ENCODE data around the gene DAPK1. TPM values are rescaled to one million over a fixed set of nuclear protein-coding genes. Genes with fewer than 3 reads are reported as not detected.

Gene DAPK1
- total RNA-seq, 1 experiment from 2014 or later, result not detected

DNA sequence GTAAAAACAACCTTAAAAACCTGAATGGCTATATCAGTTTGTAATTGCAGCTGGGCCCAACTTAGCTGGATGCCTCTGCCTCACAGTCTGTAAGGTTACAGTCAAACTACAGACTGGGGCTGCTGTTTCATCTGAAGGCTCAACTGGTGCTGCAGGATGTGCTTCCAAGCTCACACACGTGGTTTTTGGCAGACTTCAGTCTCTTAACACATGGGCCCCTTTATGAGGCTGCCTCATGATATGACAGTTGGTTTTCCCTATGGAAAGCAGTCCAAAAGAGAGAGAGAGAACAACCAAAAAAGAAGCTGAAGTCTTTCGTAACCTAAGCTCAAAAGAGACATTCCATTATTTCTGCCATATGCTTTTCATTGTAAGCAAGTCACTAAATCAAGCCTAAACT is 255.6 kb downstream of the DAPK1 start:
- no peak overlapping the region for H2AFZ ChIP-seq (ENCODE audit: low read length)
- H3K27me3 ChIP-seq (ENCODE audit: low read length), result no peaks in the 10 kb centered on the region
- H3K4me2 ChIP-seq (ENCODE audit: low read depth, low read length, poor library complexity, severe bottlenecking), result no peak overlapping the region
- no peaks in the 10 kb centered on the region for H3K9me2 ChIP-seq (replicated peaks; ENCODE audit: insufficient read depth, low read length)
- DNase-seq, result no peak
- no peak overlapping the region for H3K9ac ChIP-seq (ENCODE audit: low read length)
- no peaks in the 10 kb centered on the region for H3K9me3 ChIP-seq (ENCODE audit: low read length)
- no peaks in the 10 kb centered on the region for H3K36me3 ChIP-seq (ENCODE audit: insufficient read depth, low read length)
- no peak overlapping the region for H3K4me3 ChIP-seq (ENCODE audit: low read length)
- no peaks in the 10 kb centered on the region for H3K79me2 ChIP-seq (ENCODE audit: low read length)
- H3K27ac ChIP-seq (ENCODE audit: low read length), result no peak overlapping the region
- H3K4me1 ChIP-seq (ENCODE audit: low read length), result no peaks in the 10 kb centered on the region
- no peaks in the 10 kb centered on the region for H4K20me1 ChIP-seq (ENCODE audit: insufficient read depth, low read depth, low read length)

Small RNA genes lying within 50 kb of the gene (small RNA-seq; reads per million reads assigned to genes)
- gene AL161787.1, result 2.4 reads per million, percentile 59 among the genes with 10 or more reads in this experiment

Other genes starting within 250 kb of the DAPK1 start
- not detected in 2 replicates for gene CTSL, start 228.3 kb downstream of the DAPK1 start, total RNA-seq (2014; rRNA removed; shearing (Covaris generic); ENCODE audit: low replicate concordance)

Measured in Karpas-422 (cell line).